ENCODE data around the gene PIGL.

GRCh38 chr17:16371742-16372141 is 154.7 kb downstream of the PIGL start:
- no peak for TF ChIP-seq CTCF (IDR thresholded peaks at IDR 0.05; ENCODE audit: borderline replicate concordance, extremely low read depth, low read length, poor library complexity, severe bottlenecking)
- TF ChIP-seq EZH2 (IDR thresholded peaks at IDR 0.05; ENCODE audit: borderline replicate concordance, low read depth, low read length, severe bottlenecking): no peak
